Endothelial cell of umbilical vein (primary cell): ENCODE results near the gene NGFR. TPM values are rescaled to one million over a fixed set of nuclear protein-coding genes. Genes with fewer than 3 reads are reported as not detected.

Experiments used
- BruUV-seq: library from RNA; stranded (reverse); fragments of 400-500 nt; replicated peaks from 2 replicates; lab custom pipeline; 2021; lab: Mats Ljungman, UMichigan
- CTCF ChIA-PET: fragments of 300-600, 350-600 bp; sonication (Branson Sonifier 250); formaldehyde crosslinking; loops from one replicate; lab custom pipeline; 2021; ENCODE audit warnings: antibody characterized with exemption, inconsistent platforms; lab: Charles Lee
- POLR2A ChIA-PET: fragments of 300-600, 350-600 bp; sonication (Branson Sonifier 250); formaldehyde crosslinking; loops from one replicate; lab custom pipeline; 2021; ENCODE audit warnings: antibody characterized with exemption, inconsistent platforms; lab: Charles Lee
- DNase-seq: peaks from one replicate; pipeline ENCODE4 v3.0.0-alpha.2; 2011; ENCODE audit warnings: low read depth, low spot score
- FAIRE-seq: peaks from 2 replicates; lab custom pipeline; 2011; peaks lifted over from hg19 to GRCh38; lab: Jason Lieb, UNC
- H2AFZ ChIP-seq: 2 replicates; pipeline ENCODE4 v1.6.0; 2012; ENCODE audit warnings: low read depth, low read length, control low read depth, inconsistent platforms
- H3K27ac ChIP-seq: 2 replicates; pipeline ENCODE4 v1.5.1; 2011; ENCODE audit warnings: low read depth, mild to moderate bottlenecking, control low read depth, low read length, moderate library complexity; ENCODE audit not compliant: insufficient read depth
- H3K27me3 ChIP-seq, 2 experiments: 2 replicates each; pipeline versions ENCODE4 v1.6.0 to v1.6.1; 2011; ENCODE audit warnings: low read length in 2 of 2, mixed read lengths in 1 of 2; ENCODE audit not compliant: control insufficient read depth in 2 of 2, insufficient read depth in 2 of 2
- H3K36me3 ChIP-seq, 2 experiments: 2 replicates in 1 of 2; 3 replicates in 1 of 2; pipeline ENCODE4 v1.5.1; 2011; ENCODE audit warnings: low read length in 2 of 2, mild to moderate bottlenecking in 1 of 2, moderate library complexity in 1 of 2; ENCODE audit not compliant: control insufficient read depth in 2 of 2, insufficient read depth in 2 of 2; ENCODE audit errors: extremely low read depth in 1 of 2
- H3K4me1 ChIP-seq: 3 replicates; pipeline ENCODE4 v1.5.1; 2011; ENCODE audit warnings: mild to moderate bottlenecking, low read length; ENCODE audit not compliant: control insufficient read depth, insufficient read depth; ENCODE audit errors: extremely low read depth
- H3K4me2 ChIP-seq: 2 replicates; pipeline ENCODE4 v1.6.1; 2011; ENCODE audit warnings: low read length, control low read depth, mixed read lengths; ENCODE audit not compliant: insufficient read depth
- H3K4me3 ChIP-seq, 3 experiments: fragments of 200-600 bp in 1 of 3; sonication (generic), shearing (Covaris generic) in 1 of 3; replicated peaks in 1 of 3; 2 replicates each; pipeline ENCODE4 v1.5.1; 2011 to 2016; ENCODE audit warnings: control low read depth in 3 of 3, low read length in 3 of 3, mild to moderate bottlenecking in 2 of 3, inconsistent platforms in 1 of 3, low read depth in 1 of 3, moderate library complexity in 1 of 3; ENCODE audit not compliant: insufficient read depth in 1 of 3
- H3K79me2 ChIP-seq: 2 replicates; pipeline ENCODE4 v1.6.0; 2012; ENCODE audit warnings: low read length, inconsistent platforms; ENCODE audit not compliant: control insufficient read depth, insufficient read depth
- H3K9ac ChIP-seq: replicated peaks from 2 replicates; pipeline ENCODE3; 2011; ENCODE audit warnings: low read length, control low read depth; ENCODE audit not compliant: insufficient read depth; ENCODE audit errors: extremely low read depth
- H3K9me1 ChIP-seq: replicated peaks from 3 replicates; pipeline ENCODE4 v1.6.0; 2011; ENCODE audit warnings: mild to moderate bottlenecking, low read length; ENCODE audit not compliant: control insufficient read depth, insufficient read depth; ENCODE audit errors: extremely low read depth
- H3K9me3 ChIP-seq: replicated peaks from 2 replicates; pipeline ENCODE4 v1.5.1; 2012; ENCODE audit warnings: low read length, inconsistent platforms; ENCODE audit not compliant: control insufficient read depth, insufficient read depth
- H4K20me1 ChIP-seq: replicated peaks from 2 replicates; pipeline ENCODE3; 2011; ENCODE audit warnings: mild to moderate bottlenecking, low read length; ENCODE audit not compliant: control insufficient read depth, insufficient read depth; ENCODE audit errors: extremely low read depth
- EZH2 ChIP-seq: IDR thresholded peaks from 2 replicates; pipeline ENCODE4 v1.6.1; 2012; ENCODE audit warnings: borderline replicate concordance, low read depth, mild to moderate bottlenecking, moderate library complexity, low read length, inconsistent platforms; ENCODE audit not compliant: severe bottlenecking
- FOS ChIP-seq: IDR thresholded peaks from 2 replicates; pipeline ENCODE4 v1.6.1; 2011; ENCODE audit warnings: mild to moderate bottlenecking, low read length, moderate library complexity, borderline replicate concordance; ENCODE audit not compliant: insufficient read depth
- GATA2 ChIP-seq: IDR thresholded peaks from 2 replicates; pipeline ENCODE4 v1.7.0; 2011; ENCODE audit warnings: low read depth, mild to moderate bottlenecking, moderate library complexity, mixed read lengths, low read length; ENCODE audit not compliant: insufficient read length, insufficient read depth
- JUN ChIP-seq: IDR thresholded peaks from 2 replicates; pipeline ENCODE4 v1.6.1; 2011; ENCODE audit warnings: borderline replicate concordance, low read depth; ENCODE audit not compliant: insufficient read length, insufficient read depth
- MAX ChIP-seq: IDR thresholded peaks from 2 replicates; pipeline ENCODE4 v1.6.1; 2011; ENCODE audit not compliant: insufficient read depth, insufficient read length
- MYC ChIP-seq: IDR thresholded peaks from one replicate; pipeline ENCODE4 v1.6.1; 2011; ENCODE audit warnings: mild to moderate bottlenecking, low read depth, low read length
- POLR2A ChIP-seq: IDR thresholded peaks from 2 replicates; pipeline ENCODE4 v1.6.1; 2012; ENCODE audit warnings: low read depth, mild to moderate bottlenecking, control low read depth, low read length
- POLR2AphosphoS5 ChIP-seq: IDR thresholded peaks from 2 replicates; pipeline ENCODE4 v1.6.1; 2012; ENCODE audit warnings: low read depth, mild to moderate bottlenecking, control low read depth, low read length, moderate library complexity; ENCODE audit not compliant: insufficient read depth
- dilution Hi-C: fragments of 300-500 bp; cut with MboI; formaldehyde crosslinking; loops from one replicate; pipeline ENCODE4 v1.15.0; 2019; ENCODE audit warnings: low sequenced_read_pairs; ENCODE audit not compliant: extremely low pct_ligation_motif_present
- intact Hi-C: fragments of 100-400 bp; cut with micrococcal nuclease; formaldehyde crosslinking; loops from one replicate; pipeline ENCODE4 v1.10.0; 2022
- polyA plus RNA-seq, 4 experiments: library from polyadenylated mRNA; depleted of rRNA in 3 of 4; stranded (reverse) in 3 of 4; unstranded in 1 of 4; fragments of >200 nt; gene quantifications; 2 replicates each; pipeline versions ENCODE4 v1.2.1 to v1.2.3, GENCODE V29; 2011 to 2012; ENCODE audit warnings: missing spikeins in 1 of 4
- total RNA-seq: library from RNA; stranded (reverse); gene quantifications from 2 replicates; pipeline ENCODE4 v1.2.3, GENCODE V29; 2021
- TF ChIP-seq, protein P1 (sequence below), 2 donors: IDR thresholded peaks; 1 replicate in 1 of 2; 2 replicates in 1 of 2; pipeline ENCODE4 v1.5.1; 2011; ENCODE audit warnings: low read length in 2 of 2, mild to moderate bottlenecking in 2 of 2, moderate library complexity in 2 of 2, control low read depth in 1 of 2, inconsistent platforms in 1 of 2, low read depth in 1 of 2; ENCODE audit not compliant: insufficient read depth in 1 of 2; ENCODE audit errors: extremely low read depth in 1 of 2

Gene NGFR
- total and polyA plus RNA-seq, 2 donors (not counting 3 experiments of a cell fraction or from before 2014, with no cell fraction given), result not detected

DNA sequence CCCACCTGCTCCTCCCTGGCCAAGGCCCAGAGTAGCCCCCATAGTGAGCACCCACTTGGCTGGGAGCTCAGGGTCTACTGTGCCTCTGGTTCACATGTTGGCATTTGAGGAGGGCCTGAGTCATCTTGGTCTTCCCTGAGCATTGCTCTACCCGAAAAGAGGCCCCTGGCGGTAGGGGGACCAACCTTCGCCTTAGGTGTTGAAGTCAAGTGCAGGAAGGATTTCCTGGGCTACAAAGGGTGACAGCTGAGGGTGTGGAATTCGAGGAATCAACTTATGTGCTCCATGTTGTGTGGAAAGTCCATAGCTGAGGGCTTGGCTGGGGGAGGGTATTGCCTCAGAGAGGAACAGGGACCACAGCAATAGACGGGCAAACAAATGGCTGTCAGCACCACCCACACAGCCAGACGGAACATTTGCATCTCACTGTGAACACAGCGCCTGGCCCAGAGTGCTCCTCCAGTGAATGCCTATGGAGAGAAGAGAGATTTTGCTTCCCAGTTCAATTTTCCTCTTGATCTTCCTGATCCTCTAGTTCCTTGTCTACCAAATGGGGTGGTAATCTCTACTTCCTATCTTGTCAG lies 35.6 kb upstream of the NGFR start:
- Histone ChIP-seq H3K27ac (no peak overlapping the region), H3K27me3 (peaks cover 35 to 36% of the 10 kb centered on the region in 2 experiments), H3K36me3 (no peaks in the 10 kb centered on the region), H3K4me1 (no peaks in the 10 kb centered on the region), H3K4me3 (no peak overlapping the region), H4K20me1 (no peaks in the 10 kb centered on the region), H2AFZ (no peak overlapping the region), H3K4me2 (no peak overlapping the region), H3K9me1 (no peaks in the 10 kb centered on the region), H3K79me2 (no peaks in the 10 kb centered on the region), H3K9me3 (no peaks in the 10 kb centered on the region), H3K9ac (no peak overlapping the region)
- DNase-seq (no peak), FAIRE-seq (no peak)
- TF ChIP-seq POLR2A (no peak), GATA2 (no peak), POLR2AphosphoS5 (no peak), JUN (no peak), MAX (no peak), EZH2 (no peak), FOS (no peak), MYC (no peak)
- TF ChIP-seq, protein P1, sequence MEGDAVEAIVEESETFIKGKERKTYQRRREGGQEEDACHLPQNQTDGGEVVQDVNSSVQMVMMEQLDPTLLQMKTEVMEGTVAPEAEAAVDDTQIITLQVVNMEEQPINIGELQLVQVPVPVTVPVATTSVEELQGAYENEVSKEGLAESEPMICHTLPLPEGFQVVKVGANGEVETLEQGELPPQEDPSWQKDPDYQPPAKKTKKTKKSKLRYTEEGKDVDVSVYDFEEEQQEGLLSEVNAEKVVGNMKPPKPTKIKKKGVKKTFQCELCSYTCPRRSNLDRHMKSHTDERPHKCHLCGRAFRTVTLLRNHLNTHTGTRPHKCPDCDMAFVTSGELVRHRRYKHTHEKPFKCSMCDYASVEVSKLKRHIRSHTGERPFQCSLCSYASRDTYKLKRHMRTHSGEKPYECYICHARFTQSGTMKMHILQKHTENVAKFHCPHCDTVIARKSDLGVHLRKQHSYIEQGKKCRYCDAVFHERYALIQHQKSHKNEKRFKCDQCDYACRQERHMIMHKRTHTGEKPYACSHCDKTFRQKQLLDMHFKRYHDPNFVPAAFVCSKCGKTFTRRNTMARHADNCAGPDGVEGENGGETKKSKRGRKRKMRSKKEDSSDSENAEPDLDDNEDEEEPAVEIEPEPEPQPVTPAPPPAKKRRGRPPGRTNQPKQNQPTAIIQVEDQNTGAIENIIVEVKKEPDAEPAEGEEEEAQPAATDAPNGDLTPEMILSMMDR (IDR thresholded peaks at IDR 0.05; ENCODE audit: extremely low read depth in 1 of 2, insufficient read depth in 1 of 2, low read depth in 1 of 2, low read length in 2 of 2), result no peak
- BruUV-seq, result no TSS peak
- CTCF ChIA-PET, result interaction anchor here (1.6 kb wide), 1 partner anchor 23 kb away, joined by 3 read pairs; no protein-coding TSS in a partner anchor
- POLR2A ChIA-PET, result no interaction called here
- dilution Hi-C loops, result no loop called here
- intact Hi-C loops, result no loop called here
